Dermis blood vessel endothelial cell (primary cell): ENCODE measurements around the gene SPON2. TPM values are rescaled to one million over a fixed set of nuclear protein-coding genes. Genes with fewer than 3 reads are reported as not detected.

ENCODE experiments used
- DNase-seq: peaks from one replicate; pipeline ENCODE4 v3.0.0; 2010
- total RNA-seq: library from RNA; depleted of rRNA; stranded (reverse); fragments of >200 nt; gene quantifications from 2 replicates; pipeline ENCODE4 v1.2.3, GENCODE V29; 2014

The SPON2 gene
- 0.65 and 1.5 TPM in 2 replicates for total RNA-seq

DNA sequence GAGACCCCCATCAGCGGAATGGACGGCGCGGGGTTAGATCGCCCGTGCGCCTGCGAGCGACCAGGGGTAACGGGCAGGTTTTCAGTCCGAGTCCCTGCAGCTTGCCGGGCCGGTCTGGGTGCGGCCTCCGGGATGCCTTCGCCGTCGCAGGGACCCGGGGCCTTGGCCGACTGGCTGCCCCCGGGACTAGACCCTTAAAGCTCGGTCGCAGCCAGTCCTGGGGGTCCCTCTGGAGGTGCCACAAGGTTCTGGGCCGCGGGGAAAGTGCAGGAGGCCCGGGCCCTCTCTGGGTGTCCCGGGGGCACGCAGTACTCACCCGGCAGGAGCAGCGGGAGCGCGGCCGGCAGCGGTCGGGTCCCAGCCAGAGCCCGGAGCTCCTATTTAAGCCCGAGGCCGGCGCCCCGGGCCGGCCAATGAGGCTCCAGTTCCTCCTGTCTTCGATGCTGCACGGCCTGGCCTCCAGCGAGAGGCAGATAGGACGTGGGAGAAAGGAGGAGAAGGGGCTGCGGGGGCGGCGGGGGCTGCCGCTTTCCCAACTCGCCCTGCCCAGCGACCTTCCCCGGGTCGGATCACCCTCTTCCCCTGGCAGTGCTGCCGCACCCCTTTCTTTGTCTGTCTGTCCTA, at the start of gene SPON2:
Gene SPON2 (minus strand): TSS at position 356 of the 624 bp plus-strand sequence.
- no peak for DNase-seq

DNA sequence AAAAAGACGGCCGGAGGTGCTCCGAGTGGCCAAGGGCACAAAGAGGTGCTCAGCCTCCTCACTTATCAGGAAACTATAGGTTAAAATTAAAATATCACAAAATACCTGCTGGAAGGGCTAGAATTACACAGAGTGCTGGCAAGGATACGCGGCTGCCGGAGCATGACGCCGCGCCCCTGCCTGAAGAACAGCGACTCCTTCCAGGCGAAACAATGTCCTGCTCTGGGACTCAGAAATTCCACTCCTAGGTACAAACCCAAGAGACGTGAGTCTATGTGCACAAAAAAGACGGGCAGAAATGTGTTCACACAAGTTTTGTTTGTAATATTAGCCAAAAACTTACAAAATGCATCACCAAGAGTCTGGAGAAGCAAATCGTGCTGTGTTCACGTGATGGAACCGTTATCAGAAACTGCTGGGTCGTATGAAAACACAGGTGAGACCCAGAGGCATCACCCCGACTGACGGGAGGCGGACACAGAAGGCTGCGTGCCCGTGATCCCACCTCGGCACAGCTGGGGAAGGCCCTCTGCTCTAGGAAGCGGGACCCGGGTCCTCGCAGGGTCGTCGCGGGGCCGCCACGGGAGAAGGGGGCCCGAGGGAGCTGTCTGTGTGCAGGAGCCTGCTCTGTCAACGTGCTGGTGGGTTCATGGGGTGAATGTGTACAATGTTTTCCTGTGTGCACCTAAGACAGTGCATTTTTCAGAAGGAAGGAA, 48.9 kb upstream of the SPON2 start:
- no peak for DNase-seq

DNA sequence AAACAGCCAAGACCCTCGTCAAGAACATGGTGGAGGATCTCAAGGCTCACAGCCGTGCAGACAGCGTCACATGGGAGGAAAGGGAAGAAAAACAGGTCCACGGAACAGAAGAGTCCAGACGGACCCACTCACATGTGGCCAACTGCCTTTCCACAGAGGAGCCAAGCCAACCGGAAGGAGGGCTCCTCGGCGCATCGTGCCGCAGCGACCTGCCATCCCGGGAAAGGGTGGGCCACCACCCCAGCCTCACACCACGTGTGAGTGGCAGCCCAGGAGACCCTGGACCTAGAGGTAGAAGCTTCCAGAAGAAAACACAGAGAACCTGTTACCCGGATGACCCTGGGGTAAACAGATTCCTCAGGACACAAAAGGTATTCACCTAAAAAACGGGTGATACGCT, 48.2 kb upstream of the SPON2 start:
- no peak for DNase-seq

DNA sequence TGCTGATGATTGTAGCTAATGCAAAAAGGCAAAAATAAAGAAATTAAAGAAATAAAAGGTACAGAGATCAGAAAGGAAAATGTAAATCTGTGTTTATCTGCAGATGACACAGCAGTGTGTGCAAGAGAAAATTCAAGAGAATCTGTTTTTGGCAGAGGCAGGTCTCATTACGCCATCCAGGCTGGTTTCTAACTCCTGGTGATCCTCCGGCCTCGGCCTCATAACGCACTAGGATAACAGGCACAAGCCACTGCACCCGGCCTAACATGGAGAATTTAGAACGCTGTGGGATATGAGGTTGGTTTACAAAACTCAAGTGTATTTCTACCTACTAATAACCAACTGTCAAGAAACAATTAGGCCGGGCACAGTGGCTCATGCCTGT, 47.2 kb upstream of the SPON2 start:
- DNase-seq = no peak

DNA sequence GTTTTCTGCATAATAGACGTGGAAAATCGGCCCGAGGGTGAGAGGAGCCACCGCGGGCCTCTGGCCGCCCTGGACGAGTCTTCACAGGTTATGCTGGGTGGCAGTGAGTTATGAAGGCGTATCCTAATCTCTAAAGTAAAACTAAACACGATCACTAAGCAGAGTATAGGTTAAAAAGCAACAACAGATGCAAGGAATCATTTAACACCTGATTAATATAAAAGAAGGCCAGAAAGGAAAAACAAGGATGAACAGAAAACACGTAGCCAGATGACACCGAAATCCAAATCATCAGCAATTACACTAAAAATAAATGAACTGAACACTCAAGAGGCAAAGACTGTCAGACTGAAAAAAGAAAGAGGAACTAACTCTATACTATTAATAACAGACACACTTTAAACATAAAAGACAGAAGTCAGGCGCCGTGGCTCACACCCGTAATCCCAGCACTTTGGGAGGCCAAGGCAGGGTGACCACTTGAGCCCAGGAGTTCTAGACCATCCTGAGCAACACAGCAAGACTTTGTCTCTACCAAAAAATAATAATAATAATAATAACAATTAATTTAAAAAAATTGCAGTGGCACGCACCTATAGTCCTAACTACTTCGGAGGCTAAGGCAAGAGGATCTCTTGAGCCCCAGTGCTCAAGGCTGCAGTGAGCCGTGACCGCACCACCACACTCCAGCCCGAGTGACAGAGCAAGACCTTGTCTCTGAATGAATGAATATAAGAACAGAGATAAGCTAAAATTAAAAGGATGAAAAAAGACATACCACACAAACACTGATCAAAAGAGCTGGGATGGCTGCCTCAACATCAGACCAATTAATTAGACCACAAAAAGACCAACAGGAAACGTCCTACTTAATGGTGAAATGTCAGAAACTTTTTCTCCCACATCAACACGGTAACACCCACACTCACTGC, 46.5 kb upstream of the SPON2 start:
- no peak for DNase-seq

DNA sequence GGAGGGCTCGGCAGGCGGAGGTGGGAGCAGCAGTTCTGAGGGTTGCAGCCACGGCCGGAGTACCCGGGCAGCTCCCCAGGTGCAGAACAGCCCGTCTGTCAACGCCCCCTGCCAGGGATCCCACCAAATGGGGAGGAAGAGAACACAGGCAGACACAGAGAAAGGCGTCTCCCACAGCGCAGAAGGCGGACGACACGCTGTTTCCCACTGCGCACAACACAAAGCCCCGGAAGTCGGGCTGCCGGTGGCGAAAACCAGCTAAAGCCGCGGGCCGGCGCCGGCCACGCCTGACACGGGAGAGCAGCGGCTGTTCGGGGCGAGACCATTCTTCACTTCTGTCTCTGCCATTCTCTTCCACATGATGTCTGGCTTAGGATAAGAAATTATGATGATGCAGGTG, 45.0 kb upstream of the SPON2 start:
- DNase-seq = no peak

DNA sequence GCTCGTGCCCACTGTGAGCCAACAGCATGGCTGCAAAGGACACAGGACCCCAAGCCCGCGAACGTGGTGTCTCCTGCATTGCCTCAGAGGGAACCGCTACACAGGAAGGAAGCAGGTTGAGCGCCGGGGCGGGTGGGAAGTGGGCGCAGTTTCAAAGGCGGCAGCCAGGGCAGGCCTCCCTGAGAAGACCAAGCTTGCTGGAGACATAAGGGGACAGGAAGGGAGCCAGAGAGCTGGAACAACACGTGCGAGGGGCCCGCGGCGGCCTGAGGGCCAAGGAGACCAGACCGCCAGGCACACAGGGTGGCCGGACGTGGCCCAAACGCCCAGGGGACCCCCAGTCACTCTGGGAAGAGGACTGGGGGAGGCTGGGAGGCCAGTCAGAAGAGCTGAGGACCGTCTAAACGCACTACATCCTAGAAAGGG, 44.5 kb upstream of the SPON2 start:
- DNase-seq = peak; percentile 52

DNA sequence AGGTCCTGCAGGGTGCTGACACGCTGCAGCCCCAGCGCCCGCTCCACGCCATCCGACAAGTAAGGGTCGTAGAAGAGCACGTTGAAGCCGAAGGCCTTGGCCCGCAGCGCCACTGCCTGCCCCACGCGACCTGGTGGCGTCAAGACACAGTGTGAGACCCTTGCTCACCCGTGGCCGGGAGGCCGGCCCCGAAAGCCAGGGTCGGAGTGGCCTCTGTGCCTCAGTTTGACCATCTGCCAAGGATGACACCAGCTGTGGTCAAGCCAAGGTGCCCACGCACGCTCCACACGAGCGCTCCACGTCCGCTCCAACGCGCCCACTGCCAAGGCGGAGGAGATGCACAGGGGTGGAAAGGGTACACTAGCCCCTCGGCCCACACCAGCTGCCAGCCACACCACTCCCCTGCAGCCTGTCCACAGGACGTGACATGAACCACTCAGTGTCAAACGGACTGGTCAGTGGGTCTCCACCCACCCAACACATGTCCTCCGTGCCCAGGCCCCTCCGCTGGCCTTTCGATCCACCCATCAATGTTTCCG, 43.8 kb upstream of the SPON2 start:
- no peak for DNase-seq

DNA sequence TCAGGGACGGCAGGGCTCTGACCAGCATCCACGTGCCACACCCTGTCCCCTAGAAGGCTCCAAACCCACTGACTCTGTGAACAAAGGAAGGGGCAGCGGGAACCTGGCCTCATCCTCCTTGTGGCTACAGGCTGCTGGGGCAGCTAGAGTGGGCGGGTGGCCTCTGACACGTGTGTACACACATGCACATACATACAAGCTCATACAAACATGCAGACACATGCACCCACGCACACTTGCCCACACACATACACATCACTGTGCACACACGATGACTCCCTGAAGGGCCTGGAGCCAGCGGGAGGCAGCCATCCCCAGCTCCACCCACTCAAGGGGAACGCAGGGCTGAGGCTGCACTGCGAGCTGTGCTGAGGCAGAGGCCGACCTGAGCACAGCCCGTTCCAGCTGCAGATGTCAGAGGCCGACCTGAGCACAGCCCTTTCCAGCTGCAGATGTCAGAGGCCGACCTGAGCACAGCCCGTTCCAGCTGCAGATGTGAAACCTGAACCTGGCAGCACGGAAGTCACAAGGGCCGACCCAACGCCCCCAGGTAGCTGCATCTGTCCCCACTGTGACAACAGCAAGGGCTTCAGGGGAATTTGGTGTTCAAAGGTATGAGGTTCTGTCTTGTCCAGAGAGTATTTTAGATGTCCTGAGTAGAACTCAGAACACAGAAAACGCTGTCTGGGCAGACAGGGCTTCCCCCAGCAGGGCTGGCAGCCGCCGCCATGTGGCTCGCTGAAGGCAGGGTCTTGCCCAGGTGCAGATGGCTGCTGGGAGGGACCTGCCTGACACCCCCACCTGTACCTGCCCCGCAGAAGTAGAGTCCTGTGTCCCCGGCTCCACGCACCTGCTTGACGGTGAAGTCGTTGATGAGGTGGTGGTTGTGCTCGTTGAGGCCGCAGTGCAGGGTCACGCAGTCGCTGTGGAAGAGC, 43.0 kb upstream of the SPON2 start:
- DNase-seq = no peak

DNA sequence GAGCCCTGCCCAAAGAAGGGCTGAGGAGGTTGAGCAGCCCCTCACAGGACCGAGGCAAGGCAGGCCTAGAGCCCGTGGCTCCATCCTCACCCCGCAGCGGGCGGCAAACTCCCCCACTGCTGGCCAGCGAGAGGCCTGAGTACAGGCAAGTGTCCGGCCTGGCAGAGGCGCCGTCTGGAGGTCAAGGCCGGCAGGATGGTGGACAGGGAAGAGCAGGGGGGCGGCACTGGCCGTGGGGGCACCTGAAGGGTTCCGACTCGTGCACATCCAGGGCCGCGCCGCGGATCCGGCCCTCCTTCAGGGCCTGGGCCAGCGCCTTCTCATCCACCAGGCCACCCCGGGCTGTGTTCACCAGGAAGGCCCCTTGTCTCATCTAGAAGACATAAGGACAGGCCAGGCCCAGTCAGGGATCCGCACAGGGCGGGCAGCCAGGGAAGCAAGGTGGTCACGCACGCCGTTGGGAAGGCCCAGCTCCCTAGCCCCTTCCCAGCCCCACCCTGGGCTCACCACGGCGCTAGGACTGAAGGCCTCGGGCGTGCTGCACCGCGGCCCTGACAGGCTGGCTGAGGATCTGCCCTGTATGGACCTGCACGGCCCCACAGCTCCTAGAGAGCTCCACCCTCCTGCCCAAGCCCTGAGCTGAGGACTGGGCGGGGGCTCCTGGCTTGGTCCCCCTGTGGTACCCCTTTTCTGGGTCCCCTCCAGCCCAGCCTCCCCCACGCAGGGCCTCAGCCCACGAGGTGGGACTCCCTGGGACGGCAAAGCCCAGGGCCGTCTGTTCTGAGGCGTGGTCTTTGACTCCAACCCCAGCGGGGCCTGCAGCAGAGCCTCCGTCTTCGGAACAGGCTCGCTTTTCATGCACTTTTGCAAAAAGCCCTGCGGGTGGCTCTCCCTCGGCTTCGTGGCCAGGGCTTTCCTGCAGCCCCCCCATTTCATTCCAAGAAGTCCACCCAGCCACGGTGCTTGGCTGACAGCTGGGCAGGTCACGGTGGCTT, 42.0 kb upstream of the SPON2 start:
- DNase-seq = no peak

DNA sequence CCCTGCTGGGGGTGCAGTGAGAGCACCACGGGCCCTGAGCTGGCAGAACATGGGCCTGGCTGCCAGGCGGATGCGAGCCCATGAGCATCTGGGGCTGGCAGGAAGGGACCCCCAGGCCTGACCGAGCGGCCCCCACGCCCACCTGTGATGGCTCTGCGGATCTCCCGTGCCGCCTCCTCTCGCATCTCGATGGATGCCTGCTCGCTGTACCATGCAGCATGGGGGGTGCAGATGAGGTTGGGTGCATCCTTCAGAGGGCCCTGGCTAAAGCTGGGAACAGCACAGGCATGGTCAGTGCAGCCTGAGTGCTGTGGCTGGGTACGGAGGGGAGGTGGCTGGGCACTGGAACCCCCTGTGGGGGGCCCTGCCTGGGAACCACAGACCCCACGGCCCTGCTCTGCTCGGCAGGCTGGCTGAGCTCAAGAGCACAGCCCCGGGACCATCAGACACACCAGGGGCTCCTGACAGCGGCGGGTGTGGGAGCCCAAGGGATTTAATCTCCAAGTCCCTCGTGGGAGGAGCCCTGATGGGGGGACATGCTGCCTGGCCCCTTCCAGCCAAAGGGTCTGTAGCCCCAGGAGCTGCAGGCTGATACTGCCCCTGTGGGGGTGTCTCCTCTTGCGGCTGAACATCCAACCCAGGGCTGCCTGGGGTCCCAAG, 41.1 kb upstream of the SPON2 start:
- no peak for DNase-seq

DNA sequence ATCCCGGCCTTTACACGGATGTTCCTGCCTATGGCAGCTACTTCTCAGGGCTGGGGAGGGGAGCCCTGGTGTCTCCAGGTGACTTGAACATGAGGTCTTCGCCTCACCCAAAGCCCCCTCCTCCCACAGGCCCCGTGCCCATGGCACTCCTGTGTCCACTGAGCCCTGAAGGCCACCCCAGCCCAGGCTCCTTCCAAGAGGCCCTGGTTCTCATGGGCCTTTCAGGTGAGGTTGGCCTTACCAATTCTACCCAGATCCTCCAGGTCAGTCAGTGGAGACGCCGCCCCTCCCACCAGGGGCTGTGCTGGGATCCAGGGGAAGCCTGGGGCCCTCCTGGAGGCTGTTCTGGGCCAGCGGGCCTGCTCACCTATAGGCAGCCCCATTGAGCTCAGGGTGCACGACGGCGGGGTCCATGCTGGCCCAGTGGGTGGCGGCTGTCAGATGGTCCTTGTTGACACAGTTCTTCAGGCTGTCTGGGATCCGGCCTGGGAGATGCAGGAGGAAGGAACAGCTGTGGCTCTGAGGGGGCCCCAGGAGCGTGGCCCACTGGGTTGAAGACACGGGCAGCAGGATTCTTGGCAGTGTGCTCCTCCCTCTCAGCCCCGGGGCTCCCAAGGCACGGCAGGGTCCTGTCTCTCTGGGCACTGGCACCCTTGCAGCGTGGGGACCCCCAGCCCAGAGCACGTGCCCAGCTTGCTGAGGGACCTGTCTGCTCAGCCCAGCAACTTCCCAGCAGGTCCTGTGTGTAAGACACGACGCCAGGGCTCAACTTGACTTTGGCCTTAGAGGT, 40.4 kb upstream of the SPON2 start:
- no peak for DNase-seq

DNA sequence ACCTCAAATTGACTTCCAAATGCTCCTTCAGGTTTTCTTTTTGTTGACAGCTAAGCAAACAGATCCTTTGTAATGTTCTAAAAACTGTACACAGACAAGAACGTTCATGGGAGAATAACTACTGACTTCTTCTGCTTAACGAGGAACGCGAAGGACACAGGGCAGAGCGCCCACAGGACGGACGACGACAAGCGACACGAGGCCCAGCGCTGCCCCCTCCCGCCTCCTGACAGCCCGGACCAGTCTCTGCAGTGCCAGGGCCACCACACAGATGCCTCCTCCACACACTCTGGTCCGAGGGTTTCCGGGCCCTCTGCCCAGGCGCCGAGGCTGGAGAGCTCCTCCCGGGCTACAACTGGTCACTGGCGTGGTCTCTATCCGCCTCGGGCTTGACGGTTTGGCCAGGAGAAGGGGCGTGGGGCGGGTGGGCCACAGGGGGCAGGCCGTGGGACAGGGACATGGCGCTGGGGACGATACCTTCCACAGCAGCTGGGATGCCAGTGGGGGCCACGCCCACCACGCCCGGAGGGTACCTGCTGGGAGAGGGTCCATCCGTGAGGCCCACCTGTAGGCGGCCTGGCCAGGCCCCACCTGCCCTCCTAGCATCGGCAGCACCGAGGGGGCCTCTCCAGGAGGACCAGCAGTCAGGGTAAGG, 39.6 kb upstream of the SPON2 start:
- no peak for DNase-seq

DNA sequence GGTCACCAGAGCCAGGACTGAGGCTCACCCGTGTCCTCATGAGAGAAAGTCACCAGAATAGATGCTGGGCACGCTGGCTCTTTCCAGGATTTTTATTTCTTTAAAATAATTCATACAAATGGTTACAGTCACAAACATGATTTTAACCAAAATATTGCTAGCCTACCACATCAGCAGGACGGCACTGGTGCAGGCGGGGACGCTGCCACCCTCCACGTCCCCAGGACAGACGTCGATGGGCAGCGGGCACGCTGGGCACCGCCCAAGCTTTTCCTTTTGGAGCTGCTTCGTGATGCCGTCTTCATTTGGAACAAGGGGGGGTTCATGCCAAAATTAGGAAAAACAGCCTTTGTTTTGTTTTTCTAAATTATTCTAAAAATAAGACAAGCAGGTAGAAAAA, 39.0 kb upstream of the SPON2 start:
- DNase-seq = no peak

DNA sequence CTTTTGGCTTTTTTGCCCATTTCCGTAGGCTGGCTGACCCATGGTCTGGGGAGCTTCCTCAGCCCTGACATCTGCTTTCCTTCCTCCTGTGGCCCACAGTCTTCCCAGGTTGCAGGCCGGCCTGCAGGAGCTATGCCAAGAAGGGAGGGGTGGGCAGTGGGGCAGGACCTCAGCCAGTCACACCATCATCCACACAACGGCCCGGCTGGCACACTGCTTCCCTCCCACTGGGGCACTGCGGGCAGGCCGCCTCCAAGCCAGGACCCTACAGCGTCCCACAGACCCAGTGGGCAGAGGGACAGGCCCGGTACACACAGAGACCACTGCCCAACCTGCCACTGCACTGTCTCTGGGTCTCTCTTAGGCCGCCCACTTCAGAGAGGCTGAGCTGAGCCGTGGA, 38.6 kb upstream of the SPON2 start:
- no peak for DNase-seq

DNA sequence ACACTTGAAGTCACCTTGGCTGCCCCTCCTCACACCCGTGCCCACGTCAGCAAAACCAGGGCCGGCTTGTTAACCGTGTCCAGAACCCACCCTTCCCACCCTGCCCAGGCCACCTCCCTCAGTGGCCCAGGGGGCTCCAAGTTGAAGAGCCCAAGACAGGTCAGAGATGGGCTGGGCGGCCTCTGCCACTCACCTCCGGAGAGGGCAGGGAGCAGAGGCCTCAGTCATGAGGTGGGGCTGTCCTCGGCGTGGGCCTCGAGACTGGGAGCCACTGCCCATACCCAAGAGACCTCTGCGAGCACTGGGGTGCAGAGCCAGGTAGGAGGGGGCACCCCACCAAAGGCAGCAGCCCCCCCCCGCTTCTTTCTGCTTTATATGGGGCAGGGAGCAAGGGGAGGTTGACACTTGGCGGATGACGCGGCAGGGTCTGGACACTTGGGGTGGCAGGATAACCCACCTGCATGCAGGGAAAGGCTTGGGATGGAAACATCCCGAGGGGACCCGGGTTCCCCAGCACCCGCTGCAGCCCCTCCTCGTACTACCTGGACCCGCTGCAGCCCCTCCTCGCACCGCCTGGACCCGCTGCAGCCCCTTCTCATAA, 38.0 kb upstream of the SPON2 start:
- no peak for DNase-seq

DNA sequence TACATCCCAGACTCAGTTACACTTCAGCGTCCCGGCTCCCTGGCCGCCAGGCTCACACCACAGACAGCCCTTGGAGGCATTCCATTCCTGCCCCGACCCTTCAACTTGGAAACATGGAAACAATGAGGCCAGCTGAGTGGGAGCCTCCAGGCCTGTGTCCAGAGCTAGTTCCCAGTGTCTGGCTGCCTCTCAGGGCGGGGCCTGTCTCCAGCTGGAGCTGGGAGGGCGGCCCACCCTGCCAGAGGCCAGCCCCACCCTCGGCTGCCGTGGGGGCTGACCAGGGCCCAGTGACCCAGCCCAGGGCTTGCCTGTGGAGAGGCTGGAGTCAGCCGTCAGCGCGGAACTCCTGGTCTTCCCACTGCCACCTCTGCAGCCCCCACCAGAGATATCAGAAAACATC, 37.4 kb upstream of the SPON2 start:
- DNase-seq = no peak

DNA sequence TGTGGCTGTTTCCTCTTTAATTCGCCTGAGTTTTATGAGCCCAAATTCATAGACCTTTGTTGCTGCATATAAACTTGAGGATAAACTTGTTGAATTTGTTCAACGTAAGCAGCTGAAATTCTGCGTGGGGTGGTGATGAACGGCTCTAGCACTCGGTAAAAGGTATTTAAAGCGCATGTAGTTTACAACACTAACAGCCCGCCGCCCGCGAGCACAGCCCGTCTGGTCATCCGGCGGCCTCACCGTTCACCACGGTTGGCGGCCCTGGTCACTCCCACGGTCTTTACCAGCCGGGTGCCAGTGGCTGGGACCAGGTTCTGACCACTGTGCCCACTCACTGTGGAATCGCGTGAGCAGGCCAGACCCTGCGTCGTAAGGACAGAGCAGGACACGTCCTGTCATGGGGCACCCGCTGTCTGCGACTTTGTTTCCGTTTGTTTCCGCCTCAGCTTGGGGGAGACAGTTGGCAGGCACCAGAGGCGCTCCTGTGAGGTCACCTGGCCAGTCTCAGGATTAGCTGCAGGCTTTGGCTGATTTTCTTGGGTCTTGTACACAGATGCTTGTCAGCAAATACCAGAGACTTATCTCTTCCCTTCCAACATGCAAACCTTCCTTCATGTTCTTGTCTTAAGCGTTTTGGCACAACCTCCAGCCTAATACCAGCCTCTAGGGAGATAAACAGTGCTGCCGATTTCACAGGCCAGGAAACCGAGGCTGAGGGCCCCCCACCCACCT, 36.8 kb upstream of the SPON2 start:
- no peak for DNase-seq
